Ascending aorta (tissue), 2 donors: ENCODE results near the gene HYLS1. TPM values are rescaled to one million over a fixed set of nuclear protein-coding genes. Genes with fewer than 3 reads are reported as not detected.

Experiments used
- DNase-seq, 2 donors: peaks; one replicate each; pipeline ENCODE4 v3.0.0-alpha.2; 2019; ENCODE audit warnings: low spot score in 2 of 2
- H3K27ac ChIP-seq, 2 donors: fragments of 200-600 bp; sonication (generic); one replicate each; pipeline ENCODE4 v1.5.1; 2016 to 2017; ENCODE audit warnings: mild to moderate bottlenecking in 1 of 2
- H3K27me3 ChIP-seq: fragments of 200-600 bp; sonication (generic); one replicate; pipeline ENCODE4 v1.5.1; 2017
- H3K36me3 ChIP-seq, 2 donors: fragments of 200-600 bp; sonication (generic); one replicate each; pipeline ENCODE4 v1.5.1; 2016
- H3K4me1 ChIP-seq, 2 donors: fragments of 200-600 bp; sonication (generic); one replicate each; pipeline ENCODE4 v1.5.1; 2016 to 2017; ENCODE audit warnings: mild to moderate bottlenecking in 1 of 2
- H3K4me3 ChIP-seq, 2 donors: fragments of 200-600 bp; sonication (generic); one replicate each; pipeline ENCODE4 v1.5.1; 2016 to 2017; ENCODE audit warnings: mild to moderate bottlenecking in 1 of 2
- H3K9me3 ChIP-seq, 2 donors: fragments of 200-600 bp; sonication (generic); one replicate each; pipeline ENCODE4 v1.5.1; 2016
- CTCF ChIP-seq, 3 experiments: fragments of 200-600 bp in 2 of 3; fragments of 450-650 bp in 1 of 3; sonication (generic) in 2 of 3; IDR thresholded peaks; one replicate each; pipeline ENCODE4 v1.5.1; 2016 to 2019; ENCODE audit warnings: antibody characterized with exemption in 3 of 3, mild to moderate bottlenecking in 1 of 3, moderate library complexity in 1 of 3
- intact Hi-C: fragments of 100-400 bp; cut with DNase I; formaldehyde crosslinking; loops from one replicate; pipeline ENCODE4 v1.15.1; 2023
- total RNA-seq: library from RNA; depleted of rRNA; stranded (reverse); fragments of >200 nt; gene quantifications from one replicate; pipeline ENCODE4 v1.1.0, GENCODE V29; 2016

Gene HYLS1
- total RNA-seq, 1 donor from 2014 or later, result 6.5 TPM

DNA sequence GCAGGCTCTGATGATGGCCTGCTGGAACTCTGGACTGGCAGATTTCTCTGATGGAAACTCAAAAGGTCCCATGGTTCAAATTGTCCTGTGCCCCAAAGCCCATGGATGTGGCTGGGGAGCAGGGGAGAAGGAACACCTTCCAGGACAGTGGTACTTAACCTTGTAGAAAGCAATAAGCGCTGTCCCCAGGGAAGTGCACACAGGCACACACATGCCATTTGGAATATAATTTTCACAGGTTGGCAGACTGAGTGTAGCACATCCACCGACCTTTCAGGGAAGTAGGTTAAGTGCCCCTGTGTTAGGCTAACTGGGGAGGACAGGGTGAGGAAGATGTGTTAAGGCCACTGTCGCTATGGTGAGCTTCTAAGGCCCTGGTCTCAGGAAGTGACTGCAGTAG, 34.7 kb downstream of the HYLS1 start:
- Histone ChIP-seq H3K27ac (no peak overlapping the region), H3K4me3 (no peak overlapping the region), H3K36me3 (no peaks in the 10 kb centered on the region), H3K4me1 (no peaks in the 10 kb centered on the region), H3K9me3 (no peaks in the 10 kb centered on the region), H3K27me3 (no peaks in the 10 kb centered on the region)
- intact Hi-C loops, result no loop called here
- TF ChIP-seq CTCF (IDR thresholded peaks at IDR 0.05), result no peak
- no peak for DNase-seq

- H3K4me3 ChIP-seq, result no peak overlapping the region
- H3K27ac ChIP-seq, result no peak overlapping the region
- H3K36me3 ChIP-seq, result no peaks in the 10 kb centered on the region
- DNase-seq, result no peak
- intact Hi-C loops, result loop anchor here (1.0 kb wide), 1 partner anchor 271 kb away; no protein-coding TSS in a partner anchor
- TF ChIP-seq CTCF (IDR thresholded peaks at IDR 0.05), result peak; percentile 71 to 81 (median 76)
- H3K4me1 ChIP-seq, result no peaks in the 10 kb centered on the region
- H3K9me3 ChIP-seq, result no peaks in the 10 kb centered on the region
- no peaks in the 10 kb centered on the region for H3K27me3 ChIP-seq
Observed at GRCh38 chr11:125923012-125923579, 35.6 kb downstream of the HYLS1 start.

GRCh38 chr11:125923633-125924032, 36.2 kb downstream of the HYLS1 start:
- Histone ChIP-seq H3K36me3 (no peaks in the 10 kb centered on the region), H3K4me1 (no peaks in the 10 kb centered on the region), H3K27ac (no peak overlapping the region), H3K27me3 (no peaks in the 10 kb centered on the region), H3K9me3 (no peaks in the 10 kb centered on the region), H3K4me3 (no peak overlapping the region)
- no peak for TF ChIP-seq CTCF (IDR thresholded peaks at IDR 0.05)
- intact Hi-C loops, result loop anchor here (1.0 kb wide), 1 partner anchor 271 kb away; no protein-coding TSS in a partner anchor
- DNase-seq, result no peak

DNA sequence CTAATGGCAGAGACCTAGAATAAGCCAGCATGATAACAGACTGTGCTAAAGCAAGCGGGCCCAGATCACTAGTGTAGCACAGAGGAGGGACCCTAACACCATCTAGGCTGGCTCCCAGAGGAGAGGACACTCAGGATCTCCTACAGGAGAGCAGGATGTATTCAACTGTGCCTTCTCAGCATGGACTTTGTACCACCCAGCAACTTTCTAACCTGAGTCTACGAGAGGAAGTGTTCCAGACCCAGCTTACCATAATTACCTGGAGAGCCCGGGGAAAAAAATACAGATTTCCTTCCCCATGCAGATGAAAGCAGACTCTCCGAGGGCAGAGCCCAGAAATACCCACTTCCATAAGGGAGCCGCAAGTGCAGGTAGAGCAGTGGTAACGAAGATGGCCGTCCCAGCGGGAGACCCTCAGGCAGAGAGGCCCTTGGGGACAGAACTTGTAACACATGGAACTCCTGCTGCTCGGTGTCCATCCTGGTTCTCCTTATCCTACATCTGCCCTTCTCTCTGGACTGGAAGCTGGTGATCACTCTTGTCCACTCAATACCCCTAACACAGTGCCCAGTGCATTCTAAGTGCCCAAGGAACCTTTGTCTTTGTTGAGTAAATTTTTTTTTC, 37.0 kb downstream of the HYLS1 start:
- no peak overlapping the region for H3K27ac ChIP-seq
- H3K9me3 ChIP-seq, result no peaks in the 10 kb centered on the region
- H3K27me3 ChIP-seq, result no peaks in the 10 kb centered on the region
- intact Hi-C loops, result no loop called here
- no peaks in the 10 kb centered on the region for H3K36me3 ChIP-seq
- no peak for TF ChIP-seq CTCF (IDR thresholded peaks at IDR 0.05)
- DNase-seq, result no peak
- no peak overlapping the region for H3K4me3 ChIP-seq
- no peaks in the 10 kb centered on the region for H3K4me1 ChIP-seq

DNA sequence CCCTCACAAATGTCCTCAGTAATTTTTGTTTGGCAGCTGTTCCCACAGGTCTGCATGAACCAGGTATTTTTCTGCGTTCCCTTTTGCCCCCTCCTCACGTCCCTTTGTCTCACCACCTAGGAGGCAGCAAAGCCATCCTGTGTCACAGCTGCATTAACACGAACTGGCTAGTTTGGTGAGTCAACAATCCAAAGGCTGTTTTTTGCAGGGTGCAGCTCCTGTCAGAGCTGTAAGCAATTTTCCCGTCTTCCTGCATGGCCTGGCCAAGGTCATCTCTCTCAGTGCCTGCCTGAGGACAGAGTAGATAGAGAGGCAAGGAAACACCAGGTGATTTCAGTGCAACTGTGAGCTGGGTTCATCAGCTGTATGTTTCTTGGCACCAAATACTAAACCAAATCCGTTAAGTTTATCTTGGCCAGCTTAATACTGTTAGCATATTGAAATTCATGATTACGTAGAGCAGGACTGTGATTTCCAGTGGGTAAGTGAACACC, 37.8 kb downstream of the HYLS1 start:
- TF ChIP-seq CTCF (IDR thresholded peaks at IDR 0.05), result no peak
- Histone ChIP-seq H3K36me3 (no peaks in the 10 kb centered on the region), H3K27me3 (no peaks in the 10 kb centered on the region), H3K4me1 (no peaks in the 10 kb centered on the region), H3K4me3 (no peak overlapping the region), H3K9me3 (no peaks in the 10 kb centered on the region), H3K27ac (no peak overlapping the region)
- no peak for DNase-seq
- intact Hi-C loops, result no loop called here
